ENCODE results near the gene JUP.
A peak's percentile ranks its signal among the peaks of the same experiment; 100 is the strongest.

Gene JUP

GRCh38 chr17:41810659-41811548 lies 24.4 kb upstream of the JUP start:
- in situ Hi-C loops (cut with MboI; ENCODE audit: low pct_unique_long_range_greater_than_20kb, low sequenced_read_pairs, unreplicated experiment) = no loop called here

GRCh38 chr17:41806685-41807445 lies 20.4 kb upstream of the JUP start:
- no peak for TF ChIP-seq CTCF (IDR thresholded peaks at IDR 0.05; ENCODE audit: extremely low read depth, insufficient read depth, missing control alignments)
- no peak for DNase-seq (ENCODE audit: low spot score)
- in situ Hi-C loops (cut with MboI; ENCODE audit: low pct_unique_long_range_greater_than_20kb, low sequenced_read_pairs, unreplicated experiment) = no loop called here

More at GRCh38 chr17:41810659-41811548, 24.4 kb upstream of the JUP start:
- TF ChIP-seq CTCF (IDR thresholded peaks at IDR 0.05; ENCODE audit: extremely low read depth, insufficient read depth, missing control alignments) = no peak
- no peak for DNase-seq (ENCODE audit: low spot score)

GRCh38 chr17:41803049-41804020 lies 16.8 kb upstream of the JUP start:
- TF ChIP-seq CTCF (IDR thresholded peaks at IDR 0.05; ENCODE audit: extremely low read depth, insufficient read depth, missing control alignments) = no peak
- DNase-seq (ENCODE audit: low spot score) = no peak
- in situ Hi-C loops (cut with MboI; ENCODE audit: low pct_unique_long_range_greater_than_20kb, low sequenced_read_pairs, unreplicated experiment) = loop anchor here (5.0 kb wide), 1 partner anchor 66 kb away; no protein-coding TSS in a partner anchor

- peak; percentile 87 for DNase-seq (ENCODE audit: low spot score)
- TF ChIP-seq CTCF (IDR thresholded peaks at IDR 0.05; ENCODE audit: extremely low read depth, insufficient read depth, missing control alignments) = peak; percentile 92
- in situ Hi-C loops (cut with MboI; ENCODE audit: low pct_unique_long_range_greater_than_20kb, low sequenced_read_pairs, unreplicated experiment) = loop anchor here (5.0 kb wide), 1 partner anchor 64 kb away; no protein-coding TSS in a partner anchor
These were observed 15.1 kb upstream of the JUP start for GRCh38 chr17:41801374-41802271.

GRCh38 chr17:41800601-41801373 lies 14.3 kb upstream of the JUP start:
- TF ChIP-seq CTCF (IDR thresholded peaks at IDR 0.05; ENCODE audit: extremely low read depth, insufficient read depth, missing control alignments) = no peak
- in situ Hi-C loops (cut with MboI; ENCODE audit: low pct_unique_long_range_greater_than_20kb, low sequenced_read_pairs, unreplicated experiment) = loop anchor here (5.0 kb wide), 1 partner anchor 63 kb away; no protein-coding TSS in a partner anchor
- no peak for DNase-seq (ENCODE audit: low spot score)
